Measurements from ENCODE around the gene GSTO1.

Gene GSTO1

DNA sequence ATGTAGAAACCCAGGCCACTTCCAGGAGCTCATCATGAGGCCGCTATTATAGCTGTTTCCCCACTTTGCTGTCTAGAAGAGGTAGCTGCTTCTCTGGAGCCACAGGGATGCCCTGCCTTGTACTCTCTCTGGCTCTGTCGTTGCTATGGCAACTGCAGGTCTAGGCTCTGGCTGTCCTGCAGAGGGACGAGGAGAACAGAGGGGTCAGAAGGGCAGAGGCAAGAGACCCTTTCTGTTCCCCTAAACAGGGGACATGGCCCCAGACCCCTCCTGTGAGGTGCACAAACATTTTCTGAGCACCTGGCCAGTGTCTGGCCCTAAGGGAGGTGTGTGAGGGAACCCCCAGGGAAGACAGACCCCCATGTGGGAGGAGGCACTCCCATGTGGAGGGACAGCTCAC lies 52.2 kb downstream of the GSTO1 start:
- H3K4me3 ChIP-seq (ENCODE audit: low read length) = no peak overlapping the region
- TF ChIP-seq, protein P1, sequence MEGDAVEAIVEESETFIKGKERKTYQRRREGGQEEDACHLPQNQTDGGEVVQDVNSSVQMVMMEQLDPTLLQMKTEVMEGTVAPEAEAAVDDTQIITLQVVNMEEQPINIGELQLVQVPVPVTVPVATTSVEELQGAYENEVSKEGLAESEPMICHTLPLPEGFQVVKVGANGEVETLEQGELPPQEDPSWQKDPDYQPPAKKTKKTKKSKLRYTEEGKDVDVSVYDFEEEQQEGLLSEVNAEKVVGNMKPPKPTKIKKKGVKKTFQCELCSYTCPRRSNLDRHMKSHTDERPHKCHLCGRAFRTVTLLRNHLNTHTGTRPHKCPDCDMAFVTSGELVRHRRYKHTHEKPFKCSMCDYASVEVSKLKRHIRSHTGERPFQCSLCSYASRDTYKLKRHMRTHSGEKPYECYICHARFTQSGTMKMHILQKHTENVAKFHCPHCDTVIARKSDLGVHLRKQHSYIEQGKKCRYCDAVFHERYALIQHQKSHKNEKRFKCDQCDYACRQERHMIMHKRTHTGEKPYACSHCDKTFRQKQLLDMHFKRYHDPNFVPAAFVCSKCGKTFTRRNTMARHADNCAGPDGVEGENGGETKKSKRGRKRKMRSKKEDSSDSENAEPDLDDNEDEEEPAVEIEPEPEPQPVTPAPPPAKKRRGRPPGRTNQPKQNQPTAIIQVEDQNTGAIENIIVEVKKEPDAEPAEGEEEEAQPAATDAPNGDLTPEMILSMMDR (conservative IDR thresholded peaks at IDR 0.05; ENCODE audit: low read depth, low read length) = no peak
- no peak for DNase-seq (ENCODE audit: low read depth)

DNA sequence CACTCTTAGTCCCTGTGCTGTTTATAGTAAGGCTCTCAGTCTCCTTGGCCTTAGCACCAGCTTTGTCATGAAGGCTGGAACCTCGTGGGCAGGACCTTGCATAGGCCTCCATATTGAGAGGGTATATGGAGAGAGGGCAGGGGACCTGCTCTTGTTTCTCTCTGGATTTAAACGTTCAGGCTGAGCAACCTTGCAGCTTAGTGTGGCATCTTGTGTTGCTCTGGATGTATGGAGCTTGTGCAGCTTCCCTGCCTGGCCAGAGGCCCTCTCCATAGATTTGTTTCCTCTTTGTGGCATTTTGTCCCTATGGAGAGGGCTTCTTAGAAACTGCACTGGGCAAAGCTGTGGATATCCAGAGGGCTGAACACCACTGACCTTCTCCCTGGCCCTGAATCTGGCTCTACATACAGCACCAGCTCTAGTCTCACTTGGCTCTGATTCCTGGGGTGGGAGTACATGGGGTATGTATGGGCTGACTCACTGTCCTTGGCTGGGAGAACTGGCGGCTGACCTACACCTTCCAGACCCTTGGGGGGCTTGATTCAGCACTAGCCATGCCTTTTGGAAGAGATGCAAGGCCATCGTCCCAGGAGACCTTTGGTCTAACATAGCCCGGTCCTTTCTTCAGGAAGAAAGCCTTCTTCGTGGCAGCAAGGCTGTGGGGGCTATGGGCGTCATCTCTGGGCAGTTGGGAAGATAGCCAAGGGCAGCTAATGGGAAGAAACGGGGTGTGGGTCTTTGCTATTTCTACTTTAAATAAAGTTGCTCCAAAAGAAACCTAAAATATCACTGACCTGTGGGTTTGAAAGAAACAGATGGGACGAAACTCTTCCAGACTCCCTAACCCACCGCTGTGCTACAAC lies 53.1 kb downstream of the GSTO1 start:
- DNase-seq (ENCODE audit: low read depth) = no peak
- TF ChIP-seq, protein P1 (conservative IDR thresholded peaks at IDR 0.05; ENCODE audit: low read depth, low read length) = no peak
- H3K4me3 ChIP-seq (ENCODE audit: low read length) = no peak overlapping the region

- TF ChIP-seq, protein P1 (conservative IDR thresholded peaks at IDR 0.05; ENCODE audit: low read depth, low read length) = no peak
- no peak for DNase-seq (ENCODE audit: low read depth)
- no peak overlapping the region for H3K4me3 ChIP-seq (ENCODE audit: low read length)
Observed at GRCh38 chr10:104308439-104308903, 53.8 kb downstream of the GSTO1 start.

- no peak for DNase-seq (ENCODE audit: low read depth)
- H3K4me3 ChIP-seq (ENCODE audit: low read length) = no peak overlapping the region
- TF ChIP-seq, protein P1 (conservative IDR thresholded peaks at IDR 0.05; ENCODE audit: low read depth, low read length) = no peak
Observed at GRCh38 chr10:104309980-104310978, 55.6 kb downstream of the GSTO1 start.

GRCh38 chr10:104311184-104311720 lies 56.6 kb downstream of the GSTO1 start:
- no peak for DNase-seq (ENCODE audit: low read depth)
- TF ChIP-seq, protein P1 (conservative IDR thresholded peaks at IDR 0.05; ENCODE audit: low read depth, low read length) = no peak
- H3K4me3 ChIP-seq (ENCODE audit: low read length) = no peak overlapping the region

DNA sequence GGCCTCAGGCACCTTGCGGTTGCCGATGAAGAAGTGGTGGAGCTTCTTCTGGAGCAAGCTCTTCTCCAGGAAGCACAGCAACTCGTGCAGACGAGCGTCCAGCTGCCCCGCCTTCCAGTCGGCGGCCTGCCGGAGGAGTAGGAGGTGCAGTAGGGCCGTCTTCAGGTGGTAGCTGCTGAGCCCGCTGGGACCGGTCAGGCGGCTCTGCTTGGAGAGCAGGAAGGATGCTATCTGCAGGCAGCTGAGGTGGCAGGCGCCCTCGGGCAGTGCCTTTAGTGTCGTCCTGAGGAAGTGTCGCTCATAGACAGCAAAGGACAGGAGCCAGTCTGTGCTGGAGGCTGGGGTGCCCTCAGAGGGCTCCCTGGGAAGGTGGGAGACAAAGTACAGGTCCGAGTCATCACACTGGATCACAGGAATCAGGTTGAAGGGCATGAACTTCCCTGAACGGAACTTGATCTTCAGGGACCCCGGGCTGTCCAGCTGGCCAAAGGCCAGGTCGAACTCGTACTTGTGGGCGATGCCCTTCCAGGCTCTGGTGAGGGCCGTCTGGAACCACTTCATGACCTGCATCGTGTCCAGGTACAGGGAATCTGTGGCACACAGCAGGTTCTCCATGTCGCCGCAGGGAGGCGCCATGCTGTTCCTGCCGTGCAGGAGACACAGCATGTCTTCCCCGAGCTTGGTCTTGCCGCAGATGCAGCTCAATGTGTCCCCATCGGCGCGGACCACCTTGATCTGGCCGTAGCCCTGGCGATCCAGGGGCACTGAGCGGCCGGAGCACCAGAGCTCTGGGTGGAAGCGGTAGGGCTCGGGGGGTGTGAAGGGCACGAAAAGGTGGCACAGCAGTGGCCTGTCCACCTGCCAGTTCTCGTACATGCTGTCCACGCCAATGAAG lies 60.1 kb downstream of the GSTO1 start:
- no peak overlapping the region for H3K4me3 ChIP-seq (ENCODE audit: low read length)
- no peak for DNase-seq (ENCODE audit: low read depth)
- TF ChIP-seq, protein P1 (conservative IDR thresholded peaks at IDR 0.05; ENCODE audit: low read depth, low read length) = no peak
